ENCODE data around the gene CAMK2D. TPM values are rescaled to one million over a fixed set of nuclear protein-coding genes. Genes with fewer than 3 reads are reported as not detected.

CAMK2D gene
- total RNA-seq, 1 experiment from 2014 or later = 29.5 TPM

- ChIA-PET CTCF (no interaction called here), POLR2A (no interaction called here)
- Histone ChIP-seq H3K9me3 (ENCODE audit: control insufficient read depth, insufficient read depth, low read depth, low read length) (no peaks in the 10 kb centered on the region), H3K4me3 (ENCODE audit: low read depth in 2 of 2, low read length in 2 of 2) (peak overlapping the region; percentile 73 to 97), H3K27ac (ENCODE audit: low read length) (peak overlapping the region; percentile 89), H3K36me3 (ENCODE audit: control insufficient read depth, insufficient read depth, low read length) (no peaks in the 10 kb centered on the region; the same call in none of the 2 replicates), H3K27me3 (ENCODE audit: control insufficient read depth, insufficient read depth, low read length) (no peaks in the 10 kb centered on the region), H3K4me1 (ENCODE audit: control insufficient read depth, insufficient read depth, low read length) (peaks cover 12% of the 10 kb centered on the region)
- no TSS peak for BruUV-seq (replicated peaks)
- DNase-seq (ENCODE audit: low read depth, low spot score) (no peak), ATAC-seq (no peak)
- in situ Hi-C loops (cut with HindIII; ENCODE audit: low pct_unique_long_range_greater_than_20kb, low sequenced_read_pairs) (no loop called here), intact Hi-C loops (cut with micrococcal nuclease; ENCODE audit: unreplicated experiment) (loop anchor here (2.0 to 5.0 kb wide), 2 partner anchors 213 to 362 kb away; no protein-coding TSS in a partner anchor)
- TF ChIP-seq CTCF (IDR thresholded peaks at IDR 0.05) (no peak), SIN3A (IDR thresholded peaks at IDR 0.05; ENCODE audit: borderline replicate concordance, insufficient read depth, low read depth, low read length) (no peak), TCF7L2 (IDR thresholded peaks at IDR 0.05; ENCODE audit: low read depth, low read length) (no peak), POLR2AphosphoS5 (IDR thresholded peaks at IDR 0.05; ENCODE audit: low read depth, low read length) (no peak), REST (IDR thresholded peaks at IDR 0.05; ENCODE audit: insufficient read depth in 1 of 2, low read depth in 2 of 2, low read length in 1 of 2) (no peak)
Measured at GRCh38 chr4:113759696-113760093, 1.8 kb downstream of the CAMK2D start.

- BruUV-seq (replicated peaks) = no TSS peak
- in situ Hi-C loops (cut with HindIII; ENCODE audit: low pct_unique_long_range_greater_than_20kb, low sequenced_read_pairs) (no loop called here), intact Hi-C loops (cut with micrococcal nuclease; ENCODE audit: unreplicated experiment) (no loop called here)
- Histone ChIP-seq H3K27ac (ENCODE audit: low read length) (peak overlapping the region; percentile 49; the same call in 1 of the 2 replicates), H3K4me3 (ENCODE audit: low read depth in 2 of 2, low read length in 2 of 2) (peak overlapping the region; percentile 17 to 73; a peak in 3 of 4 replicates), H3K4me1 (ENCODE audit: control insufficient read depth, insufficient read depth, low read length) (peaks cover 12% of the 10 kb centered on the region), H3K9me3 (ENCODE audit: control insufficient read depth, insufficient read depth, low read depth, low read length) (no peaks in the 10 kb centered on the region), H3K36me3 (ENCODE audit: control insufficient read depth, insufficient read depth, low read length) (peaks cover 3% of the 10 kb centered on the region), H3K27me3 (ENCODE audit: control insufficient read depth, insufficient read depth, low read length) (no peaks in the 10 kb centered on the region)
- TF ChIP-seq CTCF (IDR thresholded peaks at IDR 0.05) (no peak), REST (IDR thresholded peaks at IDR 0.05; ENCODE audit: insufficient read depth in 1 of 2, low read depth in 2 of 2, low read length in 1 of 2) (no peak), TCF7L2 (IDR thresholded peaks at IDR 0.05; ENCODE audit: low read depth, low read length) (no peak), POLR2AphosphoS5 (IDR thresholded peaks at IDR 0.05; ENCODE audit: low read depth, low read length) (no peak), SIN3A (IDR thresholded peaks at IDR 0.05; ENCODE audit: borderline replicate concordance, insufficient read depth, low read depth, low read length) (no peak)
- ChIA-PET POLR2A (no interaction called here), CTCF (no interaction called here)
- DNase-seq (ENCODE audit: low read depth, low spot score) = no peak
- ATAC-seq = no peak
Measured at GRCh38 chr4:113758372-113758771, 3.2 kb downstream of the CAMK2D start.
